Bronchus fibroblast of lung (primary cell): ENCODE measurements around the gene EEF1AKMT2. TPM values are rescaled to one million over a fixed set of nuclear protein-coding genes. Genes with fewer than 3 reads are reported as not detected.

Source experiments
- total RNA-seq: library from RNA; depleted of rRNA; stranded (reverse); fragments of >200 nt; gene quantifications from 2 replicates; pipeline ENCODE4 v1.2.3, GENCODE V29; 2015

EEF1AKMT2 gene
- total RNA-seq: 20.1 and 27.7 TPM in 2 replicates

DNA sequence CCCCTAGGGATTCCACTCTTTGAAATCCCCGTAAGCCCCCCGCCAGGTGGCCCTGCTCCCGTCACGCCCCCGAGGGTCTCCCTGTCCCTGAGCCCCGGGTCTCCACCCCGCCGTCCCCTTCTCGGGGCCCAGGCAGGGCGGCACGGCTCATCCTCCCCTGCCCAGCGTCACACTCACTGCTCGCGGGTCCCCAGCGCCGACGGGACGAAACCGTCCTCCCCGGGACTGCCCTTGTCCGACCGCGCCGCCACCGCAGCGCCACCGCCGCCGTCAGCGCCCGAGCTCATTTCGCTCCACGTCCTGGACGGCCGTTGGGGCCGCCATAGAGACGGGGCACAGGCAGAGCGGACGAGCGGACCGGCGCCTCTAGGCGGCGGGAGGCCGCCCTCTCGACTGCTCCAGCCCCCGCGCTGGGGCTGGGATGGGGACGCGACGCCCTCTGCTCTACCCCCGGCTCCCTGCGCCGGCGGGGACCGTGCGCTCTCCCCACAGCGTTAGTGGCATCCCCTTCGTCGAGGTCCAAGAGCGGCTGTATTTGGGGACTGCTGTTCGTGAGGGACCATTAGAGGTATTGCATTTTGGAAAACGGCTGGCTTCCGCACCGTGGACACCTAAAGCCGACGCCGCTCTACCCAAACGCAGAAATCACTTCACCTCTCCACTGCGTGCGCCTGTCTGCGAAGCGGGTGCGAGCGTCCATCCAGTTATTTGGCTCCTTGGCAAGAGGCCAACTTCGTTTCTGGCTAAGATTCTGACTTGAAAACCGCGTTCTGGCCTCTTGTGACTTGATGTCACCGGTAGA is at the start of gene EEF1AKMT2:
TSS of gene EEF1AKMT2 (minus strand) at position 341 of the 802 bp plus-strand sequence. CDS start at position 287, 54 bp downstream.

DNA sequence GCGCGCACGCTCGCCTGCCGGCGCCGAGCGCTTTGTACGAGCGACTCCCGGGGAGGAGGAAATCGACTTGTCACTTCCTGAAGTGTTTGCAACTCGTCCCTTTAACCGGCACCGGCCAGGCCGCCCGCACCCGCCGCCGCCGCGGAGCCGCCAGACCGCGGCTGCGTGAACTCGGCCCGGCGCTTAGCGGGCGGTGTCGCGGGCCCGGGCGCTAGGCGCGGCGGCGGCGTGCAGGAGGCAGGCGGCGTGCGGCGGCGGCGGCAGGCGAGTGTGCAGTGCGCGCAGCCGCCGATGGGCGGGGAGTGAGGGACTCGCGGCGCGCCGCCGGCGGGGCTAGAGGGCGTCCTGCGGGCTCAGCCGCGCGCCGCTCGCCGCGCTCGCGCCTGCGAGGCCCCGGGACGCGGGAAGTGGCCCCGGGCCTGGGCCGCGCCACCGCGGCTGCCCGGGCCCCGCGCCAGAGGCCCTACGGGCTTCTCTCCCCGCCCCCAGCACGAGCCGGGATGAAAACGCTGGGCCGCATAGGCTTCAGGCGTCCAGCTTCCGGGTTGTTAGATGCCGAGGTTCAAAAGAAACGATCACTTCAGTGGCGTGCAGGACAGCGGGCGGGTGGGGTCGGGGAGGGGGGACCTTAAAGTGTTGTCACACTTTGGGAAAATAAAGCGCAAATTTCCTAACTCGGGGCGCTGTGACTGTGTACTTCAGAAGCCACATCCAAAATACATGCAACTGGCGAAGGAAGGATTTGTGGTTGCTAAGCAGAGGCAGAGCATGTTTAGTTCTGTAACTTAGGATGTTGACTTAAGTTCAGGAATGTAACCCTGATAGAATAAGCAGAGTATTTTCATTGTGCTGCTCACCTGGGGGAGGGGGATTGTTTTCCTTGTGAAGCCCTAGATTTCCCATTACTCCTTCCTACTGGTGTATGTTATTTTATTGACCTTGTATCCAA is 47.3 kb downstream of the EEF1AKMT2 start, which contains the start of gene FAM53B:
TSS of gene FAM53B (minus strand) at position 277 of the 949 bp plus-strand sequence. CDS start 37,665 bp downstream, outside the sequence.

Other genes starting within 250 kb of the EEF1AKMT2 start
- 10.7 and 13.4 TPM in 2 replicates for gene FAM53B, start 47.5 kb downstream of the EEF1AKMT2 start, total RNA-seq
- 9.8 and 12.6 TPM in 2 replicates for gene ABRAXAS2, start 9.9 kb upstream of the EEF1AKMT2 start, total RNA-seq
- gene ZRANB1, start 150.2 kb upstream of the EEF1AKMT2 start, total RNA-seq: 15.3 and 15.8 TPM in 2 replicates